UCSD-AML1 (cell line): ENCODE data around the gene ACADM.
"Not testable (repeated sequence)": the region's sequence is repeated elsewhere in the genome, so short reads cannot be mapped to it uniquely, and the experiment has no call there.

Source experiments
- DNase-seq: peaks from one replicate; lab custom pipeline; 2025; ENCODE audit not compliant: unreplicated experiment; lab: John Stamatoyannopoulos, UW

ACADM gene

DNA sequence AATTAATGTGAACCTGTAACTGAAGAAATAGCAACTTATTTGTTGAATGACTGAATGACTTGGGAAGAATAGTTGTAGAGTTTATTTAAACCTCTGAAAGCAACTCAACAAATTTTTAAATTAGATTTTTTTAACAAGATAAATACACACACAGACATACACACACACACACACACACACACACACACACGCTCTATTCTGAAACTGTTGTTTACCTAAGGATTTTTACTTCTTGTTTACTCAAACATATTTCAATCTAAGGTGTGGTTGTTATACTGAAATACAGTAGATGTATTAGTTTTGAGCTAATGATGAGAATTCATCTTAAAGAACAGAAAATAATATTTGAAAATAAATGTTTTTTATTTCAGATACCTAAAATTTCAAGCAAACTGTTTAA lies 11.5 kb downstream of the ACADM start:
- DNase-seq, result no peak

- peak; percentile 8 for DNase-seq
These were observed 17.6 kb downstream of the ACADM start for GRCh38 chr1:75742047-75742625.

DNA sequence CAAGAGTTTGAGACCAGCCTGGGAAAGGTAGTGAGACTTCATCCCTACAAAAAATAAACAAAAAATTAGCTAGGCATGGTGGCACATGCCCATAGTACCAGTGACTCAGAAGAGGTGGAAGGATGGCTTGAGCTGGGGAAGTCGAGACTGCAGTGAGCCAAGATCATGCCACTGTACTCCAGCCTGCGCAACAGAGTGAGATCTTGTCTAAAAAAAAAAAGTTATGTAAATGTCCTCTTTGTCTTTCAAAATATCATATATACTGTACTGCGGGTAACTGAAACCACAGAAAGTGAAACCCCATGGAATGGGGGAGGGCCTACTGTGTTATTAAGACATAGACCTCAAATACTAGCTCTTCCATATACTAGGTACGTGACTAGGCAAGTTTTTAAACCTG lies 20.8 kb downstream of the ACADM start:
- DNase-seq, result no peak

GRCh38 chr1:75757210-75757609 lies 32.7 kb downstream of the ACADM start:
- DNase-seq, result not testable (repeated sequence)

DNA sequence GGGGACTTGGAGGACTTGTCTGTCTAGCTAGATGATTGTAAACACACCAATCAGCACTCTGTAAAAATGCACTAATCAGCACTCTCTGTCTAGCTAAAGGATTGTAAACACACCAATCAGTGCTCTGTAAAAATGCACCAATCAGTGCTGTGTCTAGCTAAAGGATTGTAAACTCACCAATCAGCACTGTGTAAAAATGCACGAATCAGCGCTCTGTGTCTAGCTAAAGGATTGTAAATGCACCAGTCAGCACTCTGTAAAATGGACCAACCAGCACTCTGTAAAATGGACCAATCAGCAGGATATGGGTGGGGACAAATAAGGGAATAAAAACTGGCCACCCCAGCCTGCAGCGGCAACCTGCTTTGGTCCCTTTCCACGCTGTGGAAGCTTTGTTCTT lies 34.0 kb downstream of the ACADM start:
- DNase-seq, result not testable (repeated sequence)

DNA sequence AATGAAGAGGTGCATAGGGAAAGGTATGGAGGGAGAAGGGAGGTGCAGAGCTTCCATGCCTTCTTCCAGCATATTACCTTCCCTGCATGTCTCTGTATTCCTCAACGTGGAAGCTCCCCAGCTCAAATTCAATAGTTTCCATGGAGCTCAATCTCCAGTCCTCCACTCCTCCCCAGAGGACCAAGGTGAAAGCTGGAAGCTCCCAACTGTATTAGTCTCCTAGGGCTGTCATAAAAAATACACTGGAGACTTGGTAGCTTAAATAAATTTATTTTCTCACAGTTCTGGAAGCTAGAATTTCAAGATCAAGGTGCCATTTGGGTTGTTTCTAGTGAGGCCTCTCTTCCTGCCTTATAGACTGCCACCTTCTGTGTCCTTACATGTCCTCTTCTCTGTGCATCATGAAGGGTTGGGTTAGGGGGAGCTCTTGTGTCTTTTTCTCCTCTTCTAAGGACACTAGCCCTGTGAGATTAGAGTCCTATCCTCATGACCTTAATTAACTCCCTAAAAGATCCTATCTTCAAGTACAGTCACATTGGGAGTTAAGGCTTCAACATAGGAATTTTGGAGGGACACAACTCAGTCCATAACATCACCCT lies 39.6 kb downstream of the ACADM start:
- no peak for DNase-seq

GRCh38 chr1:75765697-75766355 lies 41.3 kb downstream of the ACADM start:
- DNase-seq, result no peak

DNA sequence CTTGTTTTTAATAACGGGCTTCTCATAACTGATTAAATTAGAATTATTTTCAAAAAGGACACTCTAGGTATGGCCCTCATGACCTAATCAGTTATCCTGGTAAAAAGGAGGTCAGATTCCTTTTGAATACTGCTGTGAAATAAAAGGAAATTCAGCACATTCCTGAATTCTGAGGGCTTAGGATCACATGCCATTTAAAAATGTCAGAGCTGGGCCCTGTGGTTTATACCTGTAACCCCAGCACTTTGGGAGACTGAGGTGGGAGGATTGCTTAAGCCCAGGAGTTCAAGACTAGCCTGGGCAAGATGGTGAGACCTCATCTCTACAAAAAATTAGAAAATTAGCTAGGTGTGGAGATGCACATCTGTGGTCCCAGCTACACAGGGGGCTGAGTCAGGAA lies 43.5 kb downstream of the ACADM start:
- no peak for DNase-seq

DNA sequence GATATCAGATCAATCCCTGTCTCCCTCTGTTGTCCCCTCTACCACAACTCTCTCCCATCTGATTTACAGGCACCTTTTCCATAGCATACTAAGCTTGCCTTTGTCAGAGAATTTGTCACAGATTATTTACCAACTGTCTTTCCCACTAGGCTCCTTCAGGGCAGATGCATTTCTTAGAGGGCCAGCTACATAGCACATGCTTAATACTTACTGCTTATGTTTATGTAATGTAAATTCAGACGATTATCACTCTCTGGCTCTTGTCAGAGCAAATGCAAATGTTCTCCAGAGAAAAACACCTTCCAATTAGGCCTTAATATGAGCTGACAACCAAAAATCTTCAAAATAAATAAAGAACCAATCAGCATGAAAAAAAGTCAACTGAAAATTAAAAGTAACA lies 46.3 kb downstream of the ACADM start:
- DNase-seq, result no peak

DNA sequence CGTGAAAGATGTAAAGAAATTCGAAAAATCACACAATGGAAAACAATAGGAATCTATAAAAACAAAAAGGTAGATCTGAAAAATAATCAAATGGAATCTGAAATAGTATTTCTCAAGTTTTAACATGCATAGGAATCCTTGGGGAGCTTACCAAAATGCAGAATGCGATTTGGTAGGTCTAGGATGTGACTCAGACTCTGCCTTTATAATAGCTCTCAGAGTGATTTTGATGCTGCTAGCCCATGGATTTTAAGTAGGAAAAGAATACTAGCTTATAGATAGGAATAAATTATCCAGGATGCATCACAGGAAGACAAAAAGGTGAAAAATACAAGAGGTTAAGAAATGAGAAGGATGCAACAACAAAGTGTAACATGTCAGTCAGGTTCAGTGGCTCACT lies 47.5 kb downstream of the ACADM start:
- DNase-seq, result no peak

DNA sequence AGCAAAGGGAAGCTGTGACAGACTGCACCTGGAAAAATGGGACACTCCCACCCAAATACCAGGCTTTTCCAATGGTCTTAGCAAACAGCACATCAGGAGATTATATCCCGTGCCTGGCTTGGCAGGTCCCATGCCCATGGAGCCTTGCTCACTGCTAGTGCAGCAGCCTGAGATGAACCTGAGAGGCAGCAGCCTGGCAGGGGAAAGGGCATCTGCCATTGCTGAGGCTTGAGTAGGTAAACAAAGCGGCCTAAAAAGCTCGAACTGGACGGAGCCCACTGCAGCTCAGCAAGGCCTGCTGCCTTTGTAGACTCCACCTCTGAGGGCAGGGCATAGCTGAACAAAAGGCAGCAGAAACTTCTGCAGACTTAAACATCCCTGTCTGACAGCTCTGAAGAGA lies 53.3 kb downstream of the ACADM start:
- DNase-seq, result not testable (repeated sequence)

GRCh38 chr1:75778694-75779093 lies 54.2 kb downstream of the ACADM start:
- DNase-seq, result not testable (repeated sequence)

- DNase-seq, result not testable (repeated sequence)
These were observed 55.7 kb downstream of the ACADM start for GRCh38 chr1:75780183-75780582.

GRCh38 chr1:75783920-75784319 lies 59.4 kb downstream of the ACADM start:
- not testable (repeated sequence) for DNase-seq

GRCh38 chr1:75785320-75785982 lies 60.9 kb downstream of the ACADM start:
- no peak for DNase-seq

- DNase-seq, result peak; percentile 95
These were observed 61.7 kb downstream of the ACADM start, which contains the start of gene RABGGTB for GRCh38 chr1:75785983-75786853. Gene RABGGTB (plus strand): TSS chr1:75786256. CDS start chr1:75786272, 16 bp downstream.

DNA sequence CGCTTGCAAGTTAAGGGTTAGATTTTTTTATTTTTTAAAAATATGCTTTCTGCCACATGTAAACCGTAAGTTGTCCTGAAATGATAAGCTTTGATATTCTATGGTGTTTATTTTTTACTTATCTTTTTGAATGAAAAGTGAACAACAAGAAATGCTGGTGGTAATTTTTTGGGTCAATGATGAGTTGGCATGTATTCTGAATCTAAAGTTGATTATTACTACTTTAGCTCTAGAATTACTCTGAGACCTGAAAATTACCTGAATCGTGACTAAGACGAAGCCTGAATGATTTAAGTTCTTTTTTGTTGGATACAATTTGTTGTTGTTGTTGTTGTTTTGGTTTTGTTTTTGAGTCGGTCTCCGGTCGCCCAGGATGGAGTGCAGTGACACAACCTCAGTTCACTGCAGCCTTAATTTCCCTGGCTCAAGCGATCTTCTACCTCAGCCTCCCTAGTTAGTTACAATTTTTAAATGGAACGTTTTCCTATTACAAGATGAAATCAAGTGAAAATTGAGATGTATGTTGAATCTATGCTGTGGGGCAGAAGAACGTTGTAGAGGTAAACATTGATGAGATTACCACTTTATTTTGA lies 62.5 kb downstream of the ACADM start:
- no peak for DNase-seq

GRCh38 chr1:75787524-75787923 lies 63.0 kb downstream of the ACADM start:
- no peak for DNase-seq

DNA sequence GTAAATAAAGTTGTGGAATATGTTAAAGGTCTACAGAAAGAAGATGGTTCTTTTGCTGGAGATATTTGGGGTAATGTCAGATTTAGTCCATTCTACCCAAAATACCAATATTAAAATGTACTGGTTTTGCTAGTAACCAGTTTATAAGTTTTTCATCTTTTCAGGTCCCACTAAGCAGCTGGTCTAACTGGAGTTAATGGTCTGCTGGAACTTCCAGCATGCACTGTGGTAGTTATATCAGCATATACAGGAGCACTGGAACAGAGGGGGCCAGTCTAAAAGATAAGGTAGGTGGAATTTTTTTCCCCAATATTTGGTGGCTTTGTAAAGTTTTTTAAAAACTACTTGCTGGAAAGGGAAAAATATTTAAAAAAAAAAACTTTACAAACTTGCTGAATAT lies 65.5 kb downstream of the ACADM start:
- no peak for DNase-seq

- DNase-seq, result no peak
These were observed 66.5 kb downstream of the ACADM start for GRCh38 chr1:75791022-75791421.

- DNase-seq, result no peak
These were observed 67.6 kb downstream of the ACADM start for GRCh38 chr1:75792091-75792490.
